ENCODE measurements around the gene EHD3.

EHD3 gene

DNA sequence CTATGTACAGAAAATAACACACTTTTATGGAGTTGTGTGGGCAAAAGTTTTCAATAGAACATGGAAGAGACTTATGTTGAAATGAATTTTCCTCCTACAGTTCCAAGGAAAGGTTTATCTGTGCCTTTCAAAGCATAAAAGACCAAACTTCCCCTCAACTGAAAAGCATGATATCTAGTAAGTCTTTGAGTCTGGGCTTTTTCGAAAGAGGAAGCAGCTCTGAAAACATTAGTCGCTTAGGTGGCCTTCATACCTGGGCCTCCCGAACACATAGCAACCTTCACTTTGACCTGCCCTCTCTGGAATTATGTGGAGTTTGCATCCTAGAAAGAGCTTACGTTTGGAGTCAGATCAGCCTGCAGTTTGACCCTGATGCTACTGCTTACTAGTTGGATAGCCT, 11.9 kb upstream of the EHD3 start:
- Histone ChIP-seq H2AFZ (ENCODE audit: low read depth, low read length, severe bottlenecking) (no peak overlapping the region), H3K9ac (ENCODE audit: low read length) (no peak overlapping the region), H3F3A (ENCODE audit: insufficient read depth) (no peaks in the 10 kb centered on the region), H3K27ac (ENCODE audit: low read depth, low read length) (no peak overlapping the region), H3K4me2 (ENCODE audit: low read depth, low read length, poor library complexity, severe bottlenecking) (no peak overlapping the region), H4K20me1 (ENCODE audit: low read depth, low read length) (no peaks in the 10 kb centered on the region), H3K4me3 (ENCODE audit: insufficient read depth, low read length, poor library complexity, severe bottlenecking) (no peak overlapping the region), H3K79me2 (ENCODE audit: insufficient read depth, low read length) (no peaks in the 10 kb centered on the region), H3K9me2 (replicated peaks; ENCODE audit: insufficient read depth, low read length) (no peaks in the 10 kb centered on the region), H3K36me3 (ENCODE audit: low read length) (no peaks in the 10 kb centered on the region), H3K9me3 (ENCODE audit: insufficient read depth, low read length) (no peaks in the 10 kb centered on the region), H3K27me3 (ENCODE audit: low read length) (no peaks in the 10 kb centered on the region)
- TF ChIP-seq, protein P1, sequence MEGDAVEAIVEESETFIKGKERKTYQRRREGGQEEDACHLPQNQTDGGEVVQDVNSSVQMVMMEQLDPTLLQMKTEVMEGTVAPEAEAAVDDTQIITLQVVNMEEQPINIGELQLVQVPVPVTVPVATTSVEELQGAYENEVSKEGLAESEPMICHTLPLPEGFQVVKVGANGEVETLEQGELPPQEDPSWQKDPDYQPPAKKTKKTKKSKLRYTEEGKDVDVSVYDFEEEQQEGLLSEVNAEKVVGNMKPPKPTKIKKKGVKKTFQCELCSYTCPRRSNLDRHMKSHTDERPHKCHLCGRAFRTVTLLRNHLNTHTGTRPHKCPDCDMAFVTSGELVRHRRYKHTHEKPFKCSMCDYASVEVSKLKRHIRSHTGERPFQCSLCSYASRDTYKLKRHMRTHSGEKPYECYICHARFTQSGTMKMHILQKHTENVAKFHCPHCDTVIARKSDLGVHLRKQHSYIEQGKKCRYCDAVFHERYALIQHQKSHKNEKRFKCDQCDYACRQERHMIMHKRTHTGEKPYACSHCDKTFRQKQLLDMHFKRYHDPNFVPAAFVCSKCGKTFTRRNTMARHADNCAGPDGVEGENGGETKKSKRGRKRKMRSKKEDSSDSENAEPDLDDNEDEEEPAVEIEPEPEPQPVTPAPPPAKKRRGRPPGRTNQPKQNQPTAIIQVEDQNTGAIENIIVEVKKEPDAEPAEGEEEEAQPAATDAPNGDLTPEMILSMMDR (IDR thresholded peaks at IDR 0.05; ENCODE audit: insufficient read depth, low read length, poor library complexity, severe bottlenecking): no peak
- TF ChIP-seq EZH2phosphoT487 (conservative IDR thresholded peaks at IDR 0.05; ENCODE audit: low read length): no peak

DNA sequence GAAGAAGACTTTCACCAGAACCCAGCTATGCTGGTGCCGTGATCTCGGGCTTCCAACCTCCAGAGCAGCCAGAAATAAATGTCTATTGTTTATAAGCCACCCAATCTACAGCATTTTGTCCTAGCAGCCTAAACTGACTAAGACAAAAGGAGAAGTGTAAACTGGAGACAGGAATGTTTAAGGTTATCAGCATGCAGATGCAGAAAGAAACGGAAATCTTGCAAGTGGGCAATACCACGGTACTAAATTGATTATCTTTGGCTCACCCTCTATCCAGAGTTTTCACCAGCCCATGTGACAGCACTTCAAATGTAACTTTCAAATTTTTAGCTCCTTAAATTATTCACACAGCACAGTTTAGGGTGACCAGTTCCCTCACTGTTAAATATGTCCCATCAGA, 10.9 kb upstream of the EHD3 start:
- Histone ChIP-seq H4K20me1 (ENCODE audit: low read depth, low read length) (no peaks in the 10 kb centered on the region), H3K9ac (ENCODE audit: low read length) (no peak overlapping the region), H3K27me3 (ENCODE audit: low read length) (no peaks in the 10 kb centered on the region), H3K27ac (ENCODE audit: low read depth, low read length) (no peak overlapping the region), H3K4me2 (ENCODE audit: low read depth, low read length, poor library complexity, severe bottlenecking) (no peak overlapping the region), H3F3A (ENCODE audit: insufficient read depth) (no peaks in the 10 kb centered on the region), H3K4me3 (ENCODE audit: insufficient read depth, low read length, poor library complexity, severe bottlenecking) (no peak overlapping the region), H3K79me2 (ENCODE audit: insufficient read depth, low read length) (no peaks in the 10 kb centered on the region), H3K9me3 (ENCODE audit: insufficient read depth, low read length) (no peaks in the 10 kb centered on the region), H3K36me3 (ENCODE audit: low read length) (no peaks in the 10 kb centered on the region), H3K9me2 (replicated peaks; ENCODE audit: insufficient read depth, low read length) (no peaks in the 10 kb centered on the region), H2AFZ (ENCODE audit: low read depth, low read length, severe bottlenecking) (no peak overlapping the region)
- TF ChIP-seq EZH2phosphoT487 (conservative IDR thresholded peaks at IDR 0.05; ENCODE audit: low read length): no peak
- TF ChIP-seq, protein P1 (IDR thresholded peaks at IDR 0.05; ENCODE audit: insufficient read depth, low read length, poor library complexity, severe bottlenecking): no peak

DNA sequence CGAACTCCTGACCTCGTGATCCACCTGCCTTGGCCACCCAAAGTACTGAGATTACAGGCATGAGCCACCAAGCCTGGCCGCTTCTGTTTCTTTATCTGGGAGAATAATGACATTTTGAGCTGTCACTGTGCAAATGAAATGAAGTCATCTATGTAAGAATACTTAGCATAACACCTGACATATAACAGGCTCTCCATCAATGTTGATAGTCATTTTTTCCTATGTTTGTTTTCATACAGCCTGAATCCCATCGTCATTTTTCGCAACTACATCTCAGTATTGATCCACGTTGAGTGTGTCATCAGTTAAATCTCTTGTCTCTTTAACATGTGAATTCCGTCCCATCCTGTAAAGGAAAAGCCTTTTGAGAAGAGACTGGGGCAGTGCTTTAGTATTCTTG, 10.2 kb upstream of the EHD3 start:
- Histone ChIP-seq H3K4me2 (ENCODE audit: low read depth, low read length, poor library complexity, severe bottlenecking) (no peak overlapping the region), H3K9ac (ENCODE audit: low read length) (no peak overlapping the region), H3F3A (ENCODE audit: insufficient read depth) (no peaks in the 10 kb centered on the region), H3K79me2 (ENCODE audit: insufficient read depth, low read length) (no peaks in the 10 kb centered on the region), H3K9me2 (replicated peaks; ENCODE audit: insufficient read depth, low read length) (no peaks in the 10 kb centered on the region), H2AFZ (ENCODE audit: low read depth, low read length, severe bottlenecking) (no peak overlapping the region), H3K27ac (ENCODE audit: low read depth, low read length) (no peak overlapping the region), H3K9me3 (ENCODE audit: insufficient read depth, low read length) (no peaks in the 10 kb centered on the region), H4K20me1 (ENCODE audit: low read depth, low read length) (no peaks in the 10 kb centered on the region), H3K36me3 (ENCODE audit: low read length) (no peaks in the 10 kb centered on the region), H3K27me3 (ENCODE audit: low read length) (no peaks in the 10 kb centered on the region), H3K4me3 (ENCODE audit: insufficient read depth, low read length, poor library complexity, severe bottlenecking) (no peak overlapping the region)
- no peak for TF ChIP-seq EZH2phosphoT487 (conservative IDR thresholded peaks at IDR 0.05; ENCODE audit: low read length)
- TF ChIP-seq, protein P1 (IDR thresholded peaks at IDR 0.05; ENCODE audit: insufficient read depth, low read length, poor library complexity, severe bottlenecking): no peak

Measured in SU-DHL-6 (cell line).